Liver (tissue), 9 donors: ENCODE results near the gene CCDC138. TPM values are rescaled to one million over a fixed set of nuclear protein-coding genes. Genes with fewer than 3 reads are reported as not detected.

Source experiments
- DNase-seq: peaks from one replicate; pipeline ENCODE4 v3.0.0-alpha.2; 2017; ENCODE audit warnings: low spot score
- H3K27ac ChIP-seq, 2 donors: one replicate each; pipeline ENCODE4 v1.7.0; 2013; ENCODE audit warnings: inconsistent platforms in 2 of 2, low read length in 2 of 2, control low read depth in 1 of 2, low read depth in 1 of 2, mild to moderate bottlenecking in 1 of 2
- H3K27me3 ChIP-seq, 4 donors: one replicate each; pipeline versions ENCODE4 v1.6.1 to v1.7.0; 2013; ENCODE audit warnings: low read length in 3 of 4, inconsistent platforms in 1 of 4, mild to moderate bottlenecking in 1 of 4, moderate library complexity in 1 of 4; ENCODE audit not compliant: control insufficient read depth in 4 of 4, insufficient read depth in 4 of 4
- H3K36me3 ChIP-seq, 4 donors: one replicate each; pipeline versions ENCODE4 v1.6.1 to v1.7.0; 2013; ENCODE audit warnings: low read length in 3 of 4, mild to moderate bottlenecking in 3 of 4, low read depth in 1 of 4, moderate library complexity in 1 of 4; ENCODE audit not compliant: control insufficient read depth in 4 of 4, insufficient read depth in 3 of 4
- H3K4me1 ChIP-seq, 4 donors: one replicate each; pipeline versions ENCODE4 v1.6.1 to v1.7.0; 2013; ENCODE audit warnings: low read length in 3 of 4, mild to moderate bottlenecking in 3 of 4, moderate library complexity in 1 of 4; ENCODE audit not compliant: control insufficient read depth in 4 of 4, insufficient read depth in 4 of 4
- H3K4me3 ChIP-seq, 3 donors: one replicate each; pipeline versions ENCODE4 v1.6.1 to v1.7.0; 2013; ENCODE audit warnings: low read length in 3 of 3, control low read depth in 1 of 3, low read depth in 1 of 3, mild to moderate bottlenecking in 1 of 3
- H3K9ac ChIP-seq, 2 donors: one replicate each; pipeline ENCODE4 v1.7.0; 2013; ENCODE audit warnings: low read length in 2 of 2, mild to moderate bottlenecking in 2 of 2, moderate library complexity in 2 of 2, control low read depth in 1 of 2, low read depth in 1 of 2
- H3K9me3 ChIP-seq, 4 donors: one replicate each; pipeline versions ENCODE4 v1.6.1 to v1.7.0; 2013; ENCODE audit warnings: low read length in 3 of 4; ENCODE audit not compliant: control insufficient read depth in 4 of 4
- ATF3 ChIP-seq: IDR thresholded peaks from 2 replicates; pipeline ENCODE4 v1.6.1; 2016; ENCODE audit warnings: antibody characterized with exemption
- CTCF ChIP-seq: fragments of 150-350 bp; IDR thresholded peaks from 2 replicates; pipeline ENCODE4 v1.5.1; 2017; ENCODE audit warnings: improper control_type of control experiment, low read depth, low read length; ENCODE audit not compliant: missing input control
- EGR1 ChIP-seq, 2 donors: IDR thresholded peaks; 2 replicates each; pipeline ENCODE4 v1.6.1; 2016 to 2018; ENCODE audit warnings: antibody characterized with exemption in 2 of 2, low read depth in 2 of 2
- FOXA1 ChIP-seq: IDR thresholded peaks from 2 replicates; pipeline ENCODE4 v1.6.1; 2016; ENCODE audit warnings: antibody characterized with exemption
- FOXA2 ChIP-seq: IDR thresholded peaks from 2 replicates; pipeline ENCODE4 v1.6.1; 2016; ENCODE audit warnings: antibody characterized with exemption
- GABPA ChIP-seq, 2 donors: IDR thresholded peaks in 1 of 2; conservative IDR thresholded peaks in 1 of 2; 2 replicates each; pipeline ENCODE4 v1.6.1; 2016; ENCODE audit warnings: antibody characterized with exemption in 2 of 2, mild to moderate bottlenecking in 1 of 2, moderate library complexity in 1 of 2
- HNF4A ChIP-seq, 2 donors: conservative IDR thresholded peaks; 2 replicates each; pipeline ENCODE4 v1.6.1; 2016; ENCODE audit warnings: antibody characterized with exemption in 2 of 2, mild to moderate bottlenecking in 2 of 2
- JUND ChIP-seq, 2 donors: IDR thresholded peaks; 2 replicates each; pipeline ENCODE4 v1.6.1; 2016; ENCODE audit warnings: antibody characterized with exemption in 2 of 2
- MAX ChIP-seq: IDR thresholded peaks from 2 replicates; pipeline ENCODE4 v1.6.1; 2016; ENCODE audit warnings: antibody characterized with exemption
- NR2F2 ChIP-seq: IDR thresholded peaks from 2 replicates; pipeline ENCODE4 v1.6.1; 2016; ENCODE audit warnings: antibody characterized with exemption
- RAD21 ChIP-seq, 2 donors: IDR thresholded peaks; 2 replicates each; pipeline ENCODE4 v1.6.1; 2016; ENCODE audit warnings: antibody characterized with exemption in 2 of 2, mild to moderate bottlenecking in 2 of 2
- RXRA ChIP-seq, 2 donors: IDR thresholded peaks; 2 replicates each; pipeline ENCODE4 v1.6.1; 2017 to 2018; ENCODE audit warnings: antibody characterized with exemption in 2 of 2, mild to moderate bottlenecking in 1 of 2
- SP1 ChIP-seq: IDR thresholded peaks from 2 replicates; pipeline ENCODE4 v1.6.1; 2018; ENCODE audit warnings: antibody characterized with exemption, mild to moderate bottlenecking
- TAF1 ChIP-seq: conservative IDR thresholded peaks from 2 replicates; pipeline ENCODE4 v1.6.1; 2016; ENCODE audit warnings: antibody characterized with exemption, mild to moderate bottlenecking
- YY1 ChIP-seq: IDR thresholded peaks from 2 replicates; pipeline ENCODE4 v1.6.1; 2016; ENCODE audit warnings: antibody characterized with exemption, mild to moderate bottlenecking
- WGBS: extraction: QIAGEN DNeasy Blood & Tissue Kit; methylation state at CpG from one replicate; pipeline ENCODE4 v1.1.7; 2013; 5-methylcytosine and 5-hydroxymethylcytosine counted together
- polyA plus RNA-seq, 2 donors: library from polyadenylated mRNA; stranded (reverse) in 1 of 2; unstranded in 1 of 2; fragments of 200-250 nt in 1 of 2; fragments of >200 nt in 1 of 2; fragmentation: Nextera tagmentation in 1 of 2; extraction: Ambion mirVana in 1 of 2; gene quantifications; one replicate each; pipeline versions ENCODE4 v1.2.1 to v1.2.3, GENCODE V29; 2013 to 2015
- total RNA-seq, 2 donors: library from RNA; depleted of rRNA; stranded (reverse); fragments of >200 nt; gene quantifications; one replicate each; pipeline ENCODE4 v1.2.3, GENCODE V29; 2014
- donor health status: healthy.
- donor health status: healthy.
- donor health status: healthy.
- donor health status: healthy.
- donor health status: healthy.

The CCDC138 gene
- total and polyA plus RNA-seq, 4 donors = 0.76 to 5.0 (median 2.7) TPM

GRCh38 chr2:108833219-108833618, 46.6 kb downstream of the CCDC138 start:
- Histone ChIP-seq H3K9ac (no peak overlapping the region), H3K27me3 (no peaks in the 10 kb centered on the region), H3K27ac (no peak overlapping the region), H3K4me3 (no peak overlapping the region), H3K36me3 (no peaks in the 10 kb centered on the region), H3K9me3 (no peaks in the 10 kb centered on the region), H3K4me1 (peaks cover 0 to 3% (median 0%) of the 10 kb centered on the region in 4 donors)
- no peak for DNase-seq
- peak in 1 of 2 donors; percentile 9 for TF ChIP-seq HNF4A (conservative IDR thresholded peaks at IDR 0.05)
- no peak for TF ChIP-seq JUND (IDR thresholded peaks at IDR 0.05)
- no peak for TF ChIP-seq YY1
- TF ChIP-seq RAD21 (IDR thresholded peaks at IDR 0.05) = no peak
- TF ChIP-seq SP1 = peak; percentile 22

GRCh38 chr2:108834620-108835019, 48.0 kb downstream of the CCDC138 start:
- H3K9ac ChIP-seq = no peak overlapping the region
- DNase-seq = no peak
- no peak overlapping the region for H3K27ac ChIP-seq
- H3K4me1 ChIP-seq = peaks cover 0 to 3% (median 0%) of the 10 kb centered on the region in 4 donors
- no peaks in the 10 kb centered on the region for H3K9me3 ChIP-seq
- WGBS = 95% methylated on average over 3 of the region's 3 CpGs
- TF ChIP-seq FOXA2 (no peak), SP1 (no peak), EGR1 (IDR thresholded peaks at IDR 0.05; ENCODE audit: low read depth in 2 of 2) (no peak), RAD21 (IDR thresholded peaks at IDR 0.05) (no peak)
- no peaks in the 10 kb centered on the region for H3K27me3 ChIP-seq
- no peak overlapping the region for H3K4me3 ChIP-seq
- H3K36me3 ChIP-seq = peaks cover 0 to 2% (median 0%) of the 10 kb centered on the region in 4 donors

GRCh38 chr2:108835040-108835439, 48.5 kb downstream of the CCDC138 start:
- Histone ChIP-seq H3K9me3 (no peaks in the 10 kb centered on the region), H3K4me1 (peaks cover 0 to 3% (median 0%) of the 10 kb centered on the region in 4 donors), H3K27ac (no peak overlapping the region), H3K36me3 (peaks cover 0 to 2% (median 0%) of the 10 kb centered on the region in 4 donors), H3K9ac (no peak overlapping the region), H3K4me3 (no peak overlapping the region), H3K27me3 (no peaks in the 10 kb centered on the region)
- 91% methylated on average over 1 of the region's 1 CpG for WGBS
- no peak for DNase-seq
- no peak for TF ChIP-seq ATF3
- TF ChIP-seq GABPA (IDR thresholded peaks at IDR 0.05 in 1 of 2, conservative IDR thresholded peaks at IDR 0.05 in 1 of 2) = no peak
- TF ChIP-seq MAX = no peak
- TF ChIP-seq FOXA1 = no peak
- TF ChIP-seq JUND (IDR thresholded peaks at IDR 0.05) = no peak
- TF ChIP-seq YY1 = no peak
- no peak for TF ChIP-seq CTCF
- no peak for TF ChIP-seq FOXA2
- no peak for TF ChIP-seq HNF4A (conservative IDR thresholded peaks at IDR 0.05)
- no peak for TF ChIP-seq NR2F2
- TF ChIP-seq TAF1 = no peak
- TF ChIP-seq EGR1 (IDR thresholded peaks at IDR 0.05; ENCODE audit: low read depth in 2 of 2) = no peak
- no peak for TF ChIP-seq RAD21 (IDR thresholded peaks at IDR 0.05)
- TF ChIP-seq RXRA (IDR thresholded peaks at IDR 0.05) = no peak
